Activated CD8-positive, alpha-beta memory T cell treated with anti-CD3 and anti-CD28 coated beads for 36 hours (primary cell): ENCODE measurements around the gene PTP4A1. TPM values are rescaled to one million over a fixed set of nuclear protein-coding genes. Genes with fewer than 3 reads are reported as not detected.

ENCODE experiments used
- CTCF ChIA-PET: fragments of 350-600 bp; sonication (Branson Sonifier 250); formaldehyde crosslinking; loops from one replicate; lab custom pipeline; 2021; ENCODE audit warnings: antibody characterized with exemption; lab: Charles Lee
- POLR2A ChIA-PET: fragments of 350-600 bp; sonication (Branson Sonifier 250); formaldehyde crosslinking; loops from one replicate; lab custom pipeline; 2021; ENCODE audit warnings: antibody characterized with exemption; lab: Charles Lee
- total RNA-seq, 2 experiments: library from RNA; stranded (reverse); gene quantifications; one replicate each; pipeline ENCODE4 v1.2.3, GENCODE V29; 2021

PTP4A1 gene
- total RNA-seq, 2 experiments from 2014 or later, result 87.9 to 96.6 TPM

- POLR2A ChIA-PET, result no interaction called here
- CTCF ChIA-PET, result interaction anchor here (1.0 kb wide), 1 partner anchor 17 kb away, joined by 4 read pairs; no protein-coding TSS in a partner anchor
Observed at GRCh38 chr6:63615590-63615989, 43.3 kb downstream of the PTP4A1 start.

Other genes starting within 250 kb of the PTP4A1 start
- 10 to 100 TPM; 40.4 to 41.4 TPM for gene PHF3, start 63.3 kb downstream of the PTP4A1 start, total RNA-seq